ENCODE measurements around the gene TNPO3. TPM values are rescaled to one million over a fixed set of nuclear protein-coding genes. Genes with fewer than 3 reads are reported as not detected.
"Not testable (repeated sequence)": the region's sequence is repeated elsewhere in the genome, so short reads cannot be mapped to it uniquely, and the experiment has no call there.

TNPO3 gene
- total RNA-seq, 1 experiment from 2014 or later: 61.5 TPM

DNA sequence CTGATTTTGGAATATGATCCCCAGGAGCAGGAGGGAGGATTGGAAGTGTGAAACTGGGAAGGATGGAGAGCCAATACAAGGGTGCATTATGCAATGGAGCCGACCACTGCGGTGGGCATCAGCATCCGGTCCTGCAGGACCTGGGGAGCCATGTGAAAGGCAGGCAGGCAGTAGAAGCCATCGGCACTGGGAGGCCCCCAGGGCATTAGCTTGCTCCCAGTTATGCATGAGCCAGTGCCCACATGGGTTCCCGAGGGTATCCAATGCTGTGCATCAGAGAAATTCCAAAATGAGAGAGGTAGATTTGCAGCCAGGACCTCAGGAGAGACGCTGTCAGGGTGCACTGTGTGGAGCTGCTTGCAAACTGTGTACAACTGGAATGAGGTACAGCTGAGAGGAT is 135.7 kb downstream of the TNPO3 start:
- Histone ChIP-seq H3K27ac (no peak overlapping the region), H3K9me3 (replicated peaks) (no peaks in the 10 kb centered on the region), H3K4me3 (no peak overlapping the region), H3K36me3 (no peaks in the 10 kb centered on the region), H3K27me3 (replicated peaks) (peaks cover 24% of the 10 kb centered on the region), H3K4me1 (replicated peaks) (no peaks in the 10 kb centered on the region)
- no peak for DNase-seq (ENCODE audit: low read depth in 1 of 2, low spot score in 2 of 2)

DNA sequence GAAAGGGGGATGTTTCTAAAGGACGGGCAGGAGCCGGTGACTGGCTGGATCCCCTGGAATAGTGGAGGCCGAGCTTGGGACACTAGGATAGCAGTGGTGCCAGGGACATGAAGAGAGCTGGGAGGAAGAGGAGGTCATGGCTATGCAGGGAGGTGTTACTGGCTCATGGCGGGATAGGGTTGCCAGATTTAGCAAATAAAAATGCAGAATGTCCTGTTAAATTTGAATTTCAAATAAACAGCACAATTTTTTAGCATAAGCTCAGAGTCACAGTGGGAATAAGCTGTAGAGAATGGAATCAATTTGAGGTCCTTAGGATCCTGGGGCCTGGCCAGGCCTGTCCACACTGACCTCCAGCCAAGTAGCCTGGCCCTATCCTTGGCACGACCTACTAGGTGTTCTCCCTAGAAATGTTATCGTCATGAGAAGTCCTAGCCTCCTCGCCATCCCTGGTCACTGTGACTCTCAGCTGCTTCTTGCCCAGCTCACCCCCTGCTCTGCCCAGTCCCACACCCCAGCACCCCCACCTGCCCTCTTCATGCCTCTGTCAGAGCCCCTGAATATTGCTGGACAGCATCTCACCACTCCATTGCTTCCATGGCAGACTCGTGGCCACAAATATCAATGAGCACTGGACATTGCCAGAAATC is 136.8 kb downstream of the TNPO3 start:
- Histone ChIP-seq H3K4me1 (replicated peaks) (no peaks in the 10 kb centered on the region), H3K27ac (no peak overlapping the region)

DNA sequence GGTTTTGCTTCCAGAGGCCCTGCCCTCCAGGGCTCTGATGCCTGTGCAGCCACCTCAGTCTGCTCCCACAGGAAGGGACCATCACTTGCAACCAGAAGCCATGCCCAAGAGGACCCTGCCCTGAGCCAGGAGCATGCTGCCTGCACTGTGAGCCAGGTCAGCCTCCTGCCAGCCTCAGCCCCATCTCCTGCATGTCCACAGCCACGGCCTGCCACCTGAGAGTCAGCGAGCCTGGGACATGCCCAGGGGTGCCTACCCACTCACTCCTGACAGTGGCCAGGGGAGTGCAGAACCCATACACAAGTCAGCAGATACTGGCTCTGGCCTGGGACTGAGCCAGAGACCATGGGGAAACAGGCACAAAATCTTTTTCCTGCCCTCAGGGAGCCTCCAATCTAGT is 137.8 kb downstream of the TNPO3 start:
- Histone ChIP-seq H3K9me3 (replicated peaks) (no peaks in the 10 kb centered on the region), H3K27ac (no peak overlapping the region), H3K36me3 (no peaks in the 10 kb centered on the region), H3K27me3 (replicated peaks) (peaks cover 18% of the 10 kb centered on the region), H3K4me3 (no peak overlapping the region), H3K4me1 (replicated peaks) (no peaks in the 10 kb centered on the region)
- DNase-seq (ENCODE audit: low read depth in 1 of 2, low spot score in 2 of 2): no peak

More for the DNA sequence above, 136.8 kb downstream of the TNPO3 start:
- no peak for DNase-seq (ENCODE audit: low read depth in 1 of 2, low spot score in 2 of 2)
- peaks cover 22% of the 10 kb centered on the region for H3K27me3 ChIP-seq (replicated peaks)
- H3K9me3 ChIP-seq (replicated peaks): no peaks in the 10 kb centered on the region
- no peaks in the 10 kb centered on the region for H3K36me3 ChIP-seq
- H3K4me3 ChIP-seq: no peak overlapping the region

DNA sequence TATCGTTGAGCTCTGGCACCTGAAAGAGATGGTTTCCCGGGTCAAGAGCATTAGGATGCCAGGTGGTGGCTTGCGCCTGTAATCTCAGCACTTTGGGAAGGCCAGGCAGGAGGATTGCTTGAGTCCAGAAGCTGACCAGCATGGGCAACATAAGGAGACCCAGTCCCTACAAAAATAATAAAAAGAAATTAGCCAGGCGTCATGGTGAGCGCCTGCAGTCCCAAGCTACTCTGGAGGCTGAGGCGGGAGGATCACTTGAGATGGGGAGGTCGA is 138.3 kb downstream of the TNPO3 start:
- no peak overlapping the region for H3K4me3 ChIP-seq
- H3K27me3 ChIP-seq (replicated peaks): peaks cover 16% of the 10 kb centered on the region
- H3K9me3 ChIP-seq (replicated peaks): no peaks in the 10 kb centered on the region
- no peaks in the 10 kb centered on the region for H3K36me3 ChIP-seq
- H3K27ac ChIP-seq: no peak overlapping the region
- no peaks in the 10 kb centered on the region for H3K4me1 ChIP-seq (replicated peaks)
- no peak for DNase-seq (ENCODE audit: low read depth in 1 of 2, low spot score in 2 of 2)

DNA sequence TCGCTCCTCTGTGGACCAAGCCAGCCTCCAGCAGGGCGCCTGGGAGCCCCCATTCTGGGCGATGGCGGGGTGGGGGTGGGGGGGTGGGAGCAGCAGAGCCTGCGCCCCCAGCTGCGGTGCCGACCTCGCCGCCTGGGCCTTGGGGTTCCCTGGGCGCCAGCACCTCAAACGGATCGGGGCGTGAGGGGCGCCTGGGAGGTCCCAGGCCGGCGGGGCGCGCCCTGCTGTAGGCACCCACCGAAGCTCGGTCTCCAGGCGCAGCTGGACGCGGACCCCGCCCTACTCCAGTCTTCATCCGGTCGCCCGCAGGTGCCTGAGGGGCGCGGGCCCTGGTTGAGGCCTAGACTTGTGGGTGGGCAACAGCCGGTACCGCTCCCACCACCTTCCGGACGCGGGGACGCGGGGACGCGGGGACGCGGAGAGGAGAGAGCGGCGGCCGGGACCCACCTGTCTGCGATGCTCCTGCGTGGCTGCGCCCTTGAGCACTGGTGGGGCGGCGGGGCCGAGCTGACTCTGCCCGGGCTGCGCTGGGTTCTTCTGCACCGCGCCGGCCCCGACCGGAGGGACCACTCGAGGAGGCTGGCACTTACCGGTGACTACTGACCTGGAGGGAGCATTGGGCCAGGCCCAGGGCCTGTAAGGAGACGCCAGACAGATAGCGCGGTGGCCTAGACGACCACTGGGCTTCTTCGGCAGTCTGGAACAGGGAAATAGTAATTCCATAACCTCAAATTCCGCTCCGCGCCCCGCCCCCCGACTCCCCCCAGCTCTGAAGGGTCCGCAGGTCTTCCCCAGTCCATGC is 138.9 kb downstream of the TNPO3 start:
- DNase-seq (ENCODE audit: low read depth in 1 of 2, low spot score in 2 of 2): no peak
- Histone ChIP-seq H3K4me3 (no peak overlapping the region), H3K27me3 (replicated peaks) (peaks cover 16% of the 10 kb centered on the region), H3K36me3 (no peaks in the 10 kb centered on the region), H3K4me1 (replicated peaks) (no peaks in the 10 kb centered on the region), H3K9me3 (replicated peaks) (no peaks in the 10 kb centered on the region), H3K27ac (no peak overlapping the region)

DNA sequence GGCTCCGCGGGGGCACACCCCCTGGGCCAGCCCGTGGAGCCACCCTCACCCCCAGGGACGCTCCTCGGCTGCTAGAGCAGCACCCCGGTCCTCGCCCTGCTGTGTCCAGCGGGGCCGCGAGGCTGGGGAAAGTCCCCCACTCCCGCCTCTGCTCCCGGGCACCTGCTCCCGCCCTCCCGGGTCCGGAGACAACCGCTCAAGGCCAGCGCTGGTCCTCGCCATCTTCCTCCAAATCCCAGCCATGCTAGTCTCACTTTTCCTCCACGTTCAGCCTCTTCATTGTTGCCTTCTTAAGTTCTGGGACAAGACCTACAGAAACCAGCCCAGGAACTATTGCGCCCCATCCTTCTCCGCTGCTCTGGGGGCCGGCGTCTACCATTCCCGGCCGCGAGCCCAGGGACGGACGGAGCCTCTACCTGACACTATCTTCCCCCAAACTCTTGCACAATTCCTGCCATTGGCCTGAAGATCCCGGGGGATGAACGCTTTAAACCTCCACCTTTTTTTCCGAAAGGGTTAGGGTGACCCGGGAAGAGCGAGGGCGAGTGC is 139.6 kb downstream of the TNPO3 start:
- no peaks in the 10 kb centered on the region for H3K36me3 ChIP-seq
- H3K4me1 ChIP-seq (replicated peaks): no peaks in the 10 kb centered on the region; the same call in 1 of the 2 replicates
- DNase-seq (ENCODE audit: low read depth in 1 of 2, low spot score in 2 of 2): no peak
- no peak overlapping the region for H3K27ac ChIP-seq
- no peak overlapping the region for H3K4me3 ChIP-seq
- no peaks in the 10 kb centered on the region for H3K9me3 ChIP-seq (replicated peaks)
- H3K27me3 ChIP-seq (replicated peaks): peaks cover 16% of the 10 kb centered on the region

DNA sequence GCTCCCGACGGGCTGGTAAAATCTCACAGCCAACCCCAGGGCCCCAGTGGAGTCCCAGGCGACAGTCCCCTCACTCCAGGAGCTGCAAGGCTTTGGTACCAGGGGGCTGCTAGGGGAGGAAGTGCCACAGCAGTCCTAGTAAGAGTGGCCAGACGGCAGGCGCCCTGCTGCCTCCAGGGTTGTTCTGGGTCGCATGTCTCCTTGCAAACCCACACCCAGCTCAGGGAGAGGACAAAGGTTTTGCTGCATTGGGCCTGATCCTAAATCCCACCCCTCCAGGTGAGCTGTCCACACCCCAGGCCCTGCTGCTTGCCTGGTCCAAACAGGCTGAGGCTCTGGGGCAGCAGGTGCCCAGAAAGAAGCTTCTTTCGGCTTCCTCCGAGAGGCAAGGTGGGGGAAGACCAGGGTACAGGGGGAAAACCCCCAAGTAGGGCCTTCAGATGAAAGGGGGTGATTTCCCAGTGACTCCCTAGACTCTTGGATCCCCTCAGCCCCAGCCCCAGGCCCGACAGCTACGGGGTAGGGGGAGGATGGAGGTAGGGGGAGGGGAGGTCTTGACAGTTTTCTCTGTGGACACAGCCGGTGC is 140.3 kb downstream of the TNPO3 start:
- no peak overlapping the region for H3K27ac ChIP-seq
- H3K36me3 ChIP-seq: no peaks in the 10 kb centered on the region

DNA sequence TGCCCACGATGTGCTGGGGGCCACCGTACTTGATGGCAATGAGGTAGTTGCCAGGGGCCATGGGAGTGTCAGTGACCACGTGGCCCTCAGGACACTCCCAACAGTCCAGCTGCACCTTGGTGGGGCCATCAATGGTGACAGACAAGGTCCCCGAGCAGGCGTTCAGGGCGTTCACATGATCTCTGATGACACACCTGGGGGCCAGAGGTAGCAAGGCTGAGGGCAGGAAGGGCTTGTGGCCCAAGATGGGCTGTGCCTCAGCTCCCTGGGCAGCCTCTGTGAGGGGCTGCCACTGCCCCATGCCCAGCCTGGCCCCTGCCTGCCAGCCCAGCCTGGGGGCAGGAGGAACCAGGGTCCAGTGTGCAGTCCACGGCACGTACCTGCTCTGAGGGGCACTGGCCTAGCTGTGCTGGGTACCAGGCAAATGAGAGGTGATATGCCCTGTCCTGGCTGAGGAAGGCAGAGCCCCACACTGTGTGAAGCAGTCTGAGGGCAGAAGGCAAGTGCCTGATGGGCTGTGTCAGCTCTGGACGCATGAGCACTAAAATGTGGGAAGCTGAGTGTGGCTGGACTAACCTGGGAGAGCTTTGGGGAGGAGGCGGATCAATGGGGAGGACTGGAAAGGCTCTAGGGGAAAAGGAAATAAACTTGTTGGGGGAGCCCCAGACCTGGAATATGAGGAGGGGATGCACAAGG is 140.9 kb downstream of the TNPO3 start:
- Histone ChIP-seq H3K4me1 (replicated peaks) (peaks cover 11% of the 10 kb centered on the region), H3K36me3 (no peaks in the 10 kb centered on the region), H3K27ac (no peak overlapping the region), H3K4me3 (no peak overlapping the region), H3K9me3 (replicated peaks) (no peaks in the 10 kb centered on the region), H3K27me3 (replicated peaks) (peaks cover 21% of the 10 kb centered on the region)
- DNase-seq (ENCODE audit: low read depth in 1 of 2, low spot score in 2 of 2): no peak

More for the DNA sequence above, 140.3 kb downstream of the TNPO3 start:
- DNase-seq (ENCODE audit: low read depth in 1 of 2, low spot score in 2 of 2): no peak
- H3K9me3 ChIP-seq (replicated peaks): no peaks in the 10 kb centered on the region
- peaks cover 7% of the 10 kb centered on the region for H3K4me1 ChIP-seq (replicated peaks)
- no peak overlapping the region for H3K4me3 ChIP-seq
- peaks cover 18% of the 10 kb centered on the region for H3K27me3 ChIP-seq (replicated peaks)

DNA sequence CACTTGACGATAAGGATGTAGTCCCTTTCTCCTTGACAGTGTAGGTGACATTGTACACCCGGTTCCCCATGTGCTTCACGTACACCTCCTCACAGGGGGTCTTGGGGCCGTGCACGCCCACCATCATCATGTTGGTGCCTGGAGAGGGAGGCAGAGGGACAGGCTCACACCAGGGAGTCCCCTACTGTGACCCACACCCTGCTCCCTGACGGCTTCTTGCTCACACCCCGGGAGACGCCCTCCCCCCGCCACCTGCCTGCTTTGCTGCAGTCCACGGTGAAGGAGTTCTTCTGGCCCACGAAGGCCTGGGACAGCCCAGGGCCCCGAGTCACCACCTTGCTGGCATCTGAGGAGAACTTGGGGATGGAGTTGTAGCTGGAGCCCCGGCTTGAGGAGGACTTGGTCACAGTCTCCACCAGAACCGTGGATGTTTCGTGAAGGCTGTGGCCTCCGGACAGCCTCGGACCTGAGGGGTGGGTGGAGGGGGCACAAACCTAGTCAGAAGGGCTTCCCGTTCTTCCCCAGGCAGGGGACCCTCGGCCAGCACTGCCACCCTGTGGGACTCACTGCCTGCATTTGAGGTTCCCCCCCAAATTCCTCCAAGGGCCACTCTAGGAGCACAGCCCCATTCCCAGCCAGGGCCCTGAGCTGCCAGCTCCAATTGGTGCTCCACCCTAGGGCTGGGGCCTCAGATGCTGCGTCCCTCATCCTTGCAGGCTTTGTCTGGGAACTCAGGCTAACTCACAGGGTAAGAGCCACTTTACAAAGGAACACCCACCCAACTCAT is 142.0 kb downstream of the TNPO3 start:
- not testable (repeated sequence) for H3K4me3 ChIP-seq; H3K27ac ChIP-seq; H3K36me3 ChIP-seq; H3K9me3 ChIP-seq (replicated peaks); DNase-seq (ENCODE audit: low read depth in 1 of 2, low spot score in 2 of 2)
- peaks cover 11% of the 10 kb centered on the region for H3K4me1 ChIP-seq (replicated peaks)
- H3K27me3 ChIP-seq (replicated peaks): peaks cover 26% of the 10 kb centered on the region; the same call in 1 of the 2 replicates

DNA sequence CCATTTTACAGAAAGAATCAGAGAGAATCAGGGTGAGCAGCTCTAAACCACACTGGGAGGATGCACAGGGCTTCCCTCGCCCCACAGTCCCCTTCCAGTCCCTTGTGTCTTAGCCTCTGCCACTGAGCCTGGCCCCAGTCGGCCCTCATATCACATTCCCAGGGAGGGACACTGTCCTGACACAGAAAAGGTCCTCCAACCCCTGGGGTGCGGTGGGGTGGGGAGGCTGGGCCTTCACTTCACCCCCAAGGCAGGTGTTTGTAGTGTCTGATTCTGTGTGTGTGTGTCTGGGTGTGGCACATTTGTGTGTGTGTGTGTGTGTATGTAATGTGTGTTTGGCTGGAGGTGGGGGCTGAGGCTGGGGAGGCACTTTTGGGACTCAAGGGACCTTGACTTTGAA is 142.6 kb downstream of the TNPO3 start:
- Histone ChIP-seq H3K27ac (no peak overlapping the region), H3K36me3 (no peaks in the 10 kb centered on the region), H3K27me3 (replicated peaks) (peaks cover 26% of the 10 kb centered on the region; the same call in 1 of the 2 replicates), H3K4me1 (replicated peaks) (peaks cover 11% of the 10 kb centered on the region), H3K9me3 (replicated peaks) (no peaks in the 10 kb centered on the region), H3K4me3 (no peak overlapping the region)
- no peak for DNase-seq (ENCODE audit: low read depth in 1 of 2, low spot score in 2 of 2)

DNA sequence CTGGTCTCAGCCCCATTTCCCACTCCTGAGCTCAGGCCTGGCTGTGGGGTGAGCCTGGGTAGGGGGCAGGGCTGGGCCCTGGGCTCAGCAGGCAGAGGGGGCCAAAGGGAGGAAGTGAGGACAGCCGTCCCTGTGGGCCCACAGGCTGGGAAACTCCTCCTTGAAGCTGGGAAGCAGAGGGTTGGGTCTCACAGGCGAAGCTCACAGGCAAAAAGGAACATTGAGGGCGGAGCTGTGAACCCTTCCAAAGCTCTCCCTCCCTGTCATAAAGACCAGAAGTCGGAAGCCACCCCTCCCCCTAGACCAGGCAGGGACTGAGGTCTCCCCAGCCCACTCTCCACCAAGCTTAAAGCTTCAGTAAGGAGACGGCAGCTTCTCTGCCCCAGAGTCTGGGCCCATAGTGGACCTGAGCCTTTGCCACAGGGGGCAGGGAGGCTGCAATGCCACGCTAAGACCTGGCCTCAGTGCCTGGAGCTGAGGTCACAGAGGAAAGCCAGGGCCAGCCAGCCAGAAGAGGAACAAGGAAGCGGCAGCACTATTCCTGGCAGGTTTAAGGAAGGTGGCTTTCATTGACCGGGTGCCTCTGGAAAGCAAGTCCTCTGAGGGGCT is 143.4 kb downstream of the TNPO3 start:
- no peak overlapping the region for H3K27ac ChIP-seq
- H3K36me3 ChIP-seq: no peaks in the 10 kb centered on the region
- peaks cover 26% of the 10 kb centered on the region; the same call in 1 of the 2 replicates for H3K27me3 ChIP-seq (replicated peaks)
- no peak overlapping the region for H3K4me3 ChIP-seq
- H3K9me3 ChIP-seq (replicated peaks): no peaks in the 10 kb centered on the region
- DNase-seq (ENCODE audit: low read depth in 1 of 2, low spot score in 2 of 2): no peak
- H3K4me1 ChIP-seq (replicated peaks): peaks cover 11% of the 10 kb centered on the region

DNA sequence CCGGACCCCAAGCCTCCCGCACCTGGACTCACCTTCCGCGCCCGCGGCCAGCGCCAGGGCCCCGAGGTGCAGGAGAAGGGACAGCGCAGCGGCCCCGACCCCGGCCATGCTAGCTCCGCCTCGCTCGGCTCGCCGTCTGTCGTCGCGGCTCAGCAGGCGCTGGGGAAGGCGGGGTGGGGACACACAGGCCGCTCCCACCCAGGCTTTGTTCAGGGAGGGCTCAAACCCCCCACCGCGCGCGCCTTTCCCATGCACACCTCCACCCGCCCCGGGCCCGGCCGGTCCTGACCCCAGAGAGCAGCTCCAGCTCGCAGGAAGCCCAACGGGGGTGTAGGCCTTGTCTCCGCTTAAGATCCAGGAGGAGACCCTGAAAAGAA is 144.4 kb downstream of the TNPO3 start, which contains the start of gene KCP:
TSS of gene KCP (minus strand) at position 141 of the 377 bp plus-strand sequence. CDS start at position 108, 33 bp downstream.
- no peaks in the 10 kb centered on the region for H3K9me3 ChIP-seq (replicated peaks)
- peaks cover 11% of the 10 kb centered on the region for H3K4me1 ChIP-seq (replicated peaks)
- H3K27me3 ChIP-seq (replicated peaks): peaks cover 26% of the 10 kb centered on the region; the same call in 1 of the 2 replicates
- no peaks in the 10 kb centered on the region for H3K36me3 ChIP-seq
- DNase-seq (ENCODE audit: low read depth in 1 of 2, low spot score in 2 of 2): no peak
- H3K4me3 ChIP-seq: peak within 1 kb of the TSS; percentile 26
- no peak within 1 kb of the TSS for H3K27ac ChIP-seq

Measured in SJSA1 (cell line).